Measurements from ENCODE around the gene ITGAX.

DNA sequence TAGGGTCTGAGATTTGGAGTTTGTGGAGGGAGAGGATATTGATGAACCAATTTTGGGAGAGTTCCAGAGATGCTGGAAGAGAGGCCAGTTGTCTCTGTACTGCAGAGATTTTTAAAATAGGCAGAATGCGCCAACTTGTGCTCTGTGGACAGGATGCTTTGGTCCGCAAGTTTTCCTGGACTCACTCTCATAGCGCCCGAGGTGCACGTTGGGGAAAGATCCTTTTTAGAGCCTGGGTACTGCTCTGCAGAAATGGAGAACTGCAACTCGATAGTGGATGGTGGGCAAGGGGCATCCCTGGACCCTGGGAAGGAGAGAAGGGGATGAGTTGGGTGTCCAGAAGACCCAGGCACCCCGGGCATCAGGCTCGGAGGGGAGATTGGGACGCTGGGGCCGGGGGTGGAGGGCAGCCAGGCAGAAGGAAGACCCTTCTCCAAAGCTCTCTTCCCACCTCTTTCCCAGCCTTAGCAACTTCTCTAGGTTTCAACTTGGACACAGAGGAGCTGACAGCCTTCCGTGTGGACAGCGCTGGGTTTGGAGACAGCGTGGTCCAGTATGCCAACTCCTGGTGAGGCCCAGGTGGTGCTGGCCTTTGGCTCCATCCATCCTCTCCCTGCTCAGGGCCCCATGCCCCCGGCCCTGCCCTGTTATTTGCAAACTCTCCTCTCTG lies 590 bp downstream of the ITGAX start:
- TF ChIP-seq, protein P1, sequence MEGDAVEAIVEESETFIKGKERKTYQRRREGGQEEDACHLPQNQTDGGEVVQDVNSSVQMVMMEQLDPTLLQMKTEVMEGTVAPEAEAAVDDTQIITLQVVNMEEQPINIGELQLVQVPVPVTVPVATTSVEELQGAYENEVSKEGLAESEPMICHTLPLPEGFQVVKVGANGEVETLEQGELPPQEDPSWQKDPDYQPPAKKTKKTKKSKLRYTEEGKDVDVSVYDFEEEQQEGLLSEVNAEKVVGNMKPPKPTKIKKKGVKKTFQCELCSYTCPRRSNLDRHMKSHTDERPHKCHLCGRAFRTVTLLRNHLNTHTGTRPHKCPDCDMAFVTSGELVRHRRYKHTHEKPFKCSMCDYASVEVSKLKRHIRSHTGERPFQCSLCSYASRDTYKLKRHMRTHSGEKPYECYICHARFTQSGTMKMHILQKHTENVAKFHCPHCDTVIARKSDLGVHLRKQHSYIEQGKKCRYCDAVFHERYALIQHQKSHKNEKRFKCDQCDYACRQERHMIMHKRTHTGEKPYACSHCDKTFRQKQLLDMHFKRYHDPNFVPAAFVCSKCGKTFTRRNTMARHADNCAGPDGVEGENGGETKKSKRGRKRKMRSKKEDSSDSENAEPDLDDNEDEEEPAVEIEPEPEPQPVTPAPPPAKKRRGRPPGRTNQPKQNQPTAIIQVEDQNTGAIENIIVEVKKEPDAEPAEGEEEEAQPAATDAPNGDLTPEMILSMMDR (IDR thresholded peaks at IDR 0.05): no peak
- TF ChIP-seq POLR2A (IDR thresholded peaks at IDR 0.05): no peak
